Measurements from ENCODE around the gene MASTL. TPM values are rescaled to one million over a fixed set of nuclear protein-coding genes. Genes with fewer than 3 reads are reported as not detected.

The MASTL gene
- total and polyA plus RNA-seq, 2 experiments from 2014 or later, result 4.8 to 11.1 TPM

DNA sequence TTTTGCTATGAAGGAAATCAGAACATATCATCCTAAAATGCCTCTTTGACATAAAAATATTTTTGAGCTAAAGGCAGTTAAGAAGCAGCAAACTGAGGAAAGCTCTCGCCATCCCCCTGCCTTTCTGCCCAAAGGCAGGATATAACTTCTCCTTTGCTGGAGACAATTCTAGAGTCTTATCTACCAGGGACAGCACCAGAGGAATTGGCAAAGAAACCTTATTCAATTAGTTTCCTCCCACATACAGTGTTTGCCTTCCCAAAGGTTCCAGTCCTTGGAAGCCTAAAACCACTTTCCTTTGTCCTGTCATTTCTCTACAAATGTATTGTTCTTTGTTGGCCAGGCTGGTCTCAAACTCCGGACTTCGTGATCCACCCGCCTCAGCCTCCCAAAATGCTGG lies 33.7 kb downstream of the MASTL start:
- H3K27me3 ChIP-seq, result no peaks in the 10 kb centered on the region
- no peaks in the 10 kb centered on the region for H3K4me1 ChIP-seq (ENCODE audit: insufficient read depth)
- DNase-seq (ENCODE audit: low spot score), result no peak
- no peaks in the 10 kb centered on the region for H3K9me3 ChIP-seq (ENCODE audit: low read depth)
- WGBS (ENCODE audit: low lambda C conversion rate, missing lambda C conversion rate), result 98% methylated on average over 4 of the region's 4 CpGs
- TF ChIP-seq, protein P1, sequence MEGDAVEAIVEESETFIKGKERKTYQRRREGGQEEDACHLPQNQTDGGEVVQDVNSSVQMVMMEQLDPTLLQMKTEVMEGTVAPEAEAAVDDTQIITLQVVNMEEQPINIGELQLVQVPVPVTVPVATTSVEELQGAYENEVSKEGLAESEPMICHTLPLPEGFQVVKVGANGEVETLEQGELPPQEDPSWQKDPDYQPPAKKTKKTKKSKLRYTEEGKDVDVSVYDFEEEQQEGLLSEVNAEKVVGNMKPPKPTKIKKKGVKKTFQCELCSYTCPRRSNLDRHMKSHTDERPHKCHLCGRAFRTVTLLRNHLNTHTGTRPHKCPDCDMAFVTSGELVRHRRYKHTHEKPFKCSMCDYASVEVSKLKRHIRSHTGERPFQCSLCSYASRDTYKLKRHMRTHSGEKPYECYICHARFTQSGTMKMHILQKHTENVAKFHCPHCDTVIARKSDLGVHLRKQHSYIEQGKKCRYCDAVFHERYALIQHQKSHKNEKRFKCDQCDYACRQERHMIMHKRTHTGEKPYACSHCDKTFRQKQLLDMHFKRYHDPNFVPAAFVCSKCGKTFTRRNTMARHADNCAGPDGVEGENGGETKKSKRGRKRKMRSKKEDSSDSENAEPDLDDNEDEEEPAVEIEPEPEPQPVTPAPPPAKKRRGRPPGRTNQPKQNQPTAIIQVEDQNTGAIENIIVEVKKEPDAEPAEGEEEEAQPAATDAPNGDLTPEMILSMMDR (IDR thresholded peaks at IDR 0.05; ENCODE audit: poor library complexity), result no peak
- TF ChIP-seq EZH2phosphoT487 (IDR thresholded peaks at IDR 0.05; ENCODE audit: low read depth, severe bottlenecking, unreplicated experiment) (no peak), EZH2 (IDR thresholded peaks at IDR 0.05; ENCODE audit: borderline replicate concordance) (no peak)
- no peak overlapping the region for H3K4me2 ChIP-seq
- no peaks in the 10 kb centered on the region for H3K9me2 ChIP-seq (replicated peaks; ENCODE audit: insufficient read depth)
- no peaks in the 10 kb centered on the region for H3K79me2 ChIP-seq
- H3K4me3 ChIP-seq, result no peak overlapping the region
- H3K36me3 ChIP-seq (replicated peaks; ENCODE audit: insufficient read depth, low read depth), result no peaks in the 10 kb centered on the region
- H2AFZ ChIP-seq, result no peak overlapping the region
- no peak overlapping the region for H3K27ac ChIP-seq
- H4K20me1 ChIP-seq (ENCODE audit: insufficient read depth, poor library complexity, severe bottlenecking), result no peaks in the 10 kb centered on the region

DNA sequence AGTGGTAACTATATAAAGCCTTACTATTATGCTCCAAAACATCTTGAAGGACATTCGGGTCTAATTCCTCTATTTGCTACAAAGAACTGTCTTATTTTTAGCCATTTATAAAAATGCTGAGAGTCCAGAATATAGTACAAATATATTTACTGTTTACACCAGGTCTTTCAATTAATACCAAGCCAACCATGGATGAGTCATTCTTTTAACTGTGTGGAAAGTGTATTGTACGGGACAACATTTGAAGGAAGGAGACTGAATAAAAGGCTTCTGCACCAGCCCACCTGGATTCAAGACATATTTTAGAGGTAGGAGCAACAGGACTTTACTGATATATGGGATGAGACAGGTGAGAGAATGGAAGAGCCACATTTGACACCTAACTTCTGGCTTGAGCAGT lies 35.4 kb downstream of the MASTL start:
- Histone ChIP-seq H3K79me2 (no peaks in the 10 kb centered on the region), H3K27me3 (no peaks in the 10 kb centered on the region), H3K27ac (no peak overlapping the region), H4K20me1 (ENCODE audit: insufficient read depth, poor library complexity, severe bottlenecking) (no peaks in the 10 kb centered on the region), H3K9me2 (replicated peaks; ENCODE audit: insufficient read depth) (no peaks in the 10 kb centered on the region), H3K4me2 (no peak overlapping the region), H2AFZ (no peak overlapping the region), H3K36me3 (replicated peaks; ENCODE audit: insufficient read depth, low read depth) (no peaks in the 10 kb centered on the region), H3K9me3 (ENCODE audit: low read depth) (no peaks in the 10 kb centered on the region), H3K4me1 (ENCODE audit: insufficient read depth) (no peaks in the 10 kb centered on the region), H3K4me3 (no peak overlapping the region)
- TF ChIP-seq EZH2 (IDR thresholded peaks at IDR 0.05; ENCODE audit: borderline replicate concordance) (no peak), EZH2phosphoT487 (IDR thresholded peaks at IDR 0.05; ENCODE audit: low read depth, severe bottlenecking, unreplicated experiment) (no peak)
- TF ChIP-seq, protein P1 (IDR thresholded peaks at IDR 0.05; ENCODE audit: poor library complexity), result no peak
- 88% methylated on average over 2 of the region's 2 CpGs for WGBS (ENCODE audit: low lambda C conversion rate, missing lambda C conversion rate)
- DNase-seq (ENCODE audit: low spot score), result no peak

DNA sequence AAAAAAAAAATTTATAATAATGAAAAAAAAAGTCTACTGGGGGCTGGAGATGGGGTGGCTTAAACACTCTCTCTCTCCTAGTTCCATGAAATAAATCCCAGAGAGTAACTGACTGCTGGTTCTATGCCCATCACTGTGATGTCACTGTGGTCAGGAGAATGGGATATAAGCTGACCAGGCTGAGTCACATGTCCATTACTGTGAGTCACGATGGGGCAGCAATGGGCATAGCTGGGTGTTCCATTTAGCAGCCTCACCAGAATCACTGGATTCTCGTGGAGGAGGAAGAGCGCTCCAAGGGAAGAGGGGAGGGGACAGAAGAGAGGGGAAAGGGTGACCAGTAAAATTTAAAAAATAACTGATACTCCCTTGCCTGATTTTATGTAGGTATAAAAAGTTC lies 37.1 kb downstream of the MASTL start:
- no peaks in the 10 kb centered on the region for H4K20me1 ChIP-seq (ENCODE audit: insufficient read depth, poor library complexity, severe bottlenecking)
- TF ChIP-seq, protein P1 (IDR thresholded peaks at IDR 0.05; ENCODE audit: poor library complexity), result no peak
- no peak for TF ChIP-seq EZH2 (IDR thresholded peaks at IDR 0.05; ENCODE audit: borderline replicate concordance)
- TF ChIP-seq EZH2phosphoT487 (IDR thresholded peaks at IDR 0.05; ENCODE audit: low read depth, severe bottlenecking, unreplicated experiment), result no peak
- no peaks in the 10 kb centered on the region for H3K9me2 ChIP-seq (replicated peaks; ENCODE audit: insufficient read depth)
- H3K4me1 ChIP-seq (ENCODE audit: insufficient read depth), result no peaks in the 10 kb centered on the region
- no peaks in the 10 kb centered on the region for H3K36me3 ChIP-seq (replicated peaks; ENCODE audit: insufficient read depth, low read depth)
- no peak overlapping the region for H3K4me3 ChIP-seq
- no peaks in the 10 kb centered on the region for H3K9me3 ChIP-seq (ENCODE audit: low read depth)
- no peak overlapping the region for H3K4me2 ChIP-seq
- H3K27me3 ChIP-seq, result no peaks in the 10 kb centered on the region
- H3K79me2 ChIP-seq, result no peaks in the 10 kb centered on the region
- 81% methylated on average over 3 of the region's 3 CpGs for WGBS (ENCODE audit: low lambda C conversion rate, missing lambda C conversion rate)
- no peak overlapping the region for H3K27ac ChIP-seq
- no peak overlapping the region for H2AFZ ChIP-seq
- peak; percentile 25 for DNase-seq (ENCODE audit: low spot score)
